Measurements from ENCODE around the gene FAM98B.

Gene FAM98B

DNA sequence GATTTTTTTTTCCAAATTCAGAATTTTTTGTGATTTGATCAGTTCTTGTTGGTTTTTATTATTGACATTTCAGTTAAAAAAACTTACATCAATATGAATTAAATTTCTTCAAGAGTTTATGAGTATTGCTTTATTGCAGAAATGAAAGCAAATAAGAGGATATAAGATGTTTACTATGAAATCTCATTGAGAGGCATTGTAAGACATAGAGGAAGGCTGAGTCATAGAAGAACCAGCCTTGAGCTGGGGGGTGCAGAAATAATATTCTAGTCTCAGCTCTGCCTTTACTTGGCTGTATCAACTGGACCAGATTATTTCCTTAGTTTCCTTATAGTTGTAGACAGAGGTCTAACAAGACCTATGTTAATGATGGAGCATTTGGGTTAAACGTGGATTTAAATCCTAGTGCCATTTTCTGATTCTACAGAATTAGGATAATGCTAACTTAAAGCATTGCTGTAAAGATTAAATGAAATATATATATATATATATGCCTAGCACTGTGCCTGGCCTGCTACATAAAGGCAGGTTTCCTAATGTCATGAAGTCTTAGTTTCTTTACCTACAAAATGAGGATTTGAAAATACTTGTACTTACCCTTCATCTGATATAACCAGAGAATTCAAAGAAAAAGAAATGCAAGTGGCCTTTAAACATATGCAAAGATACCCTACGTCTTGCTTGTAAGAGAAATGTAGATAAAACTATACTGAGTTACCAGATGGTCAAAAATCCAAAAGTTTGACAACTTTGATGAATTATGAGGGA, 7.3 kb downstream of the FAM98B start:
- DNase-seq = no peak

DNA sequence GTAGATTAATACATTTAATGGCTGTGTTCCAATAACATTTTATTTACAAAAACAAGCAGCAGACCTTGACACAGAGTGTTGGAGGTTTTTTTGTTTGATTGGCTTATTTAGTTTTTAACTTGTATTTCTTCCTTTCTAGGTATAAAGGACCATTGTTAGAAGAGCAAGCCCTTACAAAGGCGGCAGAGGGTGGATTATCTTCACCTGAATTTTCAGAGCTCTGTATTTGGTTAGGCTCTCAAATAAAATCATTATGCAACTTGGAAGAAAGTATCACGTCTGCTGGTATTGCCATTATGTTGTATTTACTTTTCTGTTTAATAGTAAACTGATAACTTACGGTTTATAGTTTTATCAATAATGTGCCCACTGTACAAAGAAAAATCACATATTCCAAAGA, 10.0 kb downstream of the FAM98B start:
- DNase-seq = no peak

DNA sequence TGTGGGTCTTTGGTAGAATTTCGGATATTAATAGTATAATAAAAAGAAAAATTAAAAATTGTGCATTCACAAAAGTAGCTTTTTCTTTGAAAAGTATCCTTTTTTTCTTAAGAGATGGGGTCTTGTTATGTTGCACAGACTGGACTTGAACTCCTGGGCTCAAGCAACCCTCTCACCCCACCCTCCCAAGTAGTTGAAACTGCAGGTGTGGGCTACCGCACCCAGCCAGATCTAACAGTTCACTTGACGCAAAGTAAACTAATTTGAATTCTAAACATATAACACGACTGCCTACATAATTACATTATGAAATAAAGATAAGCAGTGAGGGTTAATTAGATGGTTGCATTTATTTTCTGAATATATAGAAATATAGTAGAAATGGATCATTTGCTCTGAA, 10.7 kb downstream of the FAM98B start:
- no peak for DNase-seq

DNA sequence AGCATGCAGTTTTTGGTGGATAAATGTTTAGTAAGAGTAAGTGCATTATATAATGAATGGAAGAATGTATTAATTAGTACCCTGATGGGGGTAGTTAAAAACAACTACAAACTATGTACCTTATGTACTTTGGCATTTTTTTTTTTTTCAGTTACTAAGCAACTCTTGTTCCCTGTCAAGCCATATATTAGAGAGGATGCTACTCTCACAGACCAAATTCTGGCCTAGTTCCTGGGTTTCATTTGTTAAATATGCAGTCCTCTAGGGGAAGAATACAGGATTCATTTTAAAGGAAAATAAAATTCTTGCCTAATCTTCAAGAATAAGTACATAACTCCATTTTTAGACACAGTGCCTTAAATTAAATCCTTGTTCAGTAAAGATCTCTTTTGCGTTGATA, 16.9 kb downstream of the FAM98B start:
- no peak for DNase-seq

DNA sequence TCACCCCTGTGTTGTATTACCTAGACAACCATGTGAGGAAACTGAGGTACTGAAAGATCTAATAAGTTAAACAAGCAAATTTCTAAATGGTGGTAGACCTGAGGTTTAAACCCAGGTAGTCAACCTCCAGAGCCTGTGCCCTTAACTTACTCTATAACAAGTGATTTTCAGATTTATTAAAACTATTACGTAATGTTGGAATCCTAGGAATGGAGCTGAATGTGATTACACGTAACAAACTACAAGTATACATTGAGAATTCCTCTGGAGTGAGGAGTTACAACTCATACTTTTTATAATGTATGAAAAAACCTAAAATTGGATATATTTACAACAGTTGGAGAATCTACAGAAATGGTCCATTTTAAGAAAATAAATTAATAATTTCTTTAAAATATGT, 18.0 kb downstream of the FAM98B start:
- DNase-seq = no peak

DNA sequence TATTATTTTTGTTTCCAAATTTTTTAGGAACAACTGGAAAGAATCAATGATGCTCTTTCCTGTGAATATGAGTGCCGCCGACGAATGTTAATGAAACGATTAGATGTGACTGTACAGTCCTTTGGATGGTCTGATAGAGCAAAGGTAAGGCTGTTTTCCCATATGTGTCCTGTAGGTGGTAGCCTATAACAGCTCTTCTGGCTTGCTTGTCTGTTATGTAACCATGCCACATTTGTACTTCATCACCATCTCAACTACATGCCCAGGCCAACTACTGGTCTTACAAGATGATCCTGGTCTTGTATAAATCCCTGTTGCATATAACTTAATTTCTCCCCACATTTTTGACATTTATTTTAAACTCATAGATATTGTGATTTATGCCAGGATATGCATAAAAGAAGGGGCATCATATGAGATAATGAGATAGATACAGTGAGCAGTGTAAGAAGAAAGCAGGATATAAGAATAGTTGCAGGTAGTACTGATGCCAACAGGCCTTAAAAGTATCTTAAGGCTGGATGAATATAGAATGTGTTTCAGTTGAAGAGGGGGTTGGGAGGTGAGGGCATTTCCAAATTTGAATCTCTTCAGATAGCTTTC, 20.3 kb downstream of the FAM98B start:
- DNase-seq = no peak

DNA sequence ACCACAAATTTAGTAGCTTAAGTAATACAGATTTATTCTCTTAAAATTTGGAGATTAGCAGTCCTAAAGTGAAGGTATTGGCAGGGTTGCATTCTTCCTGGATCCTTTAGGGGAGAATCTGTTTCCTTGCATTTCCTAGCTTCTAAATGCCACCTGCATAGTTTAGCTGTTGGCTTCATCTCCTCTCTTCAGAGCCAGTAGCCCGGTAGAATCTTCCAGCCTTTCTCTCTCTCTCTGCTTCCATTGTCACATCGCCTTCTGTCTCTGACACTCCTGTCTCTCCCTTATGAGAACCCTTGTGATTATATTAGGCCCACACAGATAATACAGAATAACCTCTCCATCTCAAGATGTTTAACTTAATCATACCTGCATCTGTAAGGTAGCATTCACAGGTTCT, 21.4 kb downstream of the FAM98B start:
- DNase-seq = no peak

DNA sequence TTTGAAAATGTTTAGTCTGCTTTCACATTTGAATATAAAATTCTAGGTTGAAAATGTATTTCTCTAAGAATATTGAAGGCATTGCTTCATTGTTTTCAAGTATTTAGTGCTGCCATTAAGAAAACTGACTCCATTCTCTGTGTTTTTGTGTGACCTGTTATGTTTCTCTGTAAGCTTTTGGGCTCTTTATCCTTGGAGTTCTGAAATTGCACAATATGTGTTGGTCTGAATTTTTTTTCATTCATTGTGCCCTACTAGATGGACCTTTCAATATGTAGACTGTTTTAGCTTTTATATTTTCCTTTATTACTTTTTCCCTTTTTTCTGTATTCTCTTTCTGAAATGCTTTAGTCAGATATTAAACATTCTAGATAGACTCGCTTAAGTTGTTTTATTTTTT, 22.2 kb downstream of the FAM98B start:
- no peak for DNase-seq

DNA sequence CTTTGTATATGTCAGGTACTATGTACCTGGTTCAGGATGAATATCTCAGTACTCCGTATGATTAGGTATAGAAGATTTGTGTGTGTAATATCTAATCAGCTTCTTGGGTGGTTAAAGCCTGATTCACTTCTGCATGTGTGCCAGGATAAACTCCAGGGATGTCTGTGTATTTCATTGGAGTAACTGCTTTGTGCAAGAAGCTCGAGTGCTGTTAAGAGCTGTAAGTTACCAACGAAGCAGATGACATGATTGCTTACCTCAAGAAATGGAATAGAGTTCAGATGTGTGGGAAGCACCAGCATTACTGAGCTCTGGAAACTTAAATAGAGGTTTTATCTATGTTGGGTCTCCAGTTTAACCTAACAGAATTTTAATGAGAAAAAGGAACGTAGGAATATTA, 23.7 kb downstream of the FAM98B start:
- DNase-seq = no peak

DNA sequence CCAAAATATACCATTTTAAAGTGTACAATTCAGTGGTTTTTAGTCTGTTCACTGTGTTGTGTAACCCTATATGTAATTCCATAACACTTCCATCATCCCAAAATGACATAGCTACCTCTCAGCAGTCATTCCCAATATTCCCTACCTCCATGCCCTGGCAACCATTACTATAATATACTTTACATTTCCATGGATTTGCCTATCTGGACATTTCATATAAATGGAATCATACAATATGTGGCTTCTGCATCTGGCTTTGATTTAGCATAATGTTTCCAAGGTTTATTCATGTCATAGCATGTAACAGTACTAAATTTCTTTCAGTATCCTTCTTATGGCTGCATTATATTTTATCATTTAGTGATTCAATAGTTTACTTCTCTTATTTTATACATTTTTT, 25.3 kb downstream of the FAM98B start:
- DNase-seq = no peak

DNA sequence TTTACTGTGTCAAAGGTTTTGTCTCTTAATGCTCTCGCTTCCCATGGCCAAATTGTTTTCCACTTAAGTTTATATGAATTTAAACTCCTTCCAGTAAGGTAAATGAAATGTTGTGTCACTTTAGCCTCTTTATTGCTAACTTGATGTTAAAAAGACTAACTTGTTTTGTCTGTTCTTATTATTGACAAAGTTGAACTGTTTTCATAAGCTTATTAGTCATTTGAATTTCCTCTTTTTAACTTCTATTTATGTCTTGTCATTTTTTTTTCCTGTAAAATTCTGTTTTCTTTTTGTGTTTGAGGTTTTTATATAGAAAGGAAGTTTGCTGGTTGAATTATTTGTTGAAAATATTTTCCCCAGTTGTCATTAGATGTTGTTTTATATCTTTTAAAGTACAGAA, 25.8 kb downstream of the FAM98B start:
- no peak for DNase-seq

DNA sequence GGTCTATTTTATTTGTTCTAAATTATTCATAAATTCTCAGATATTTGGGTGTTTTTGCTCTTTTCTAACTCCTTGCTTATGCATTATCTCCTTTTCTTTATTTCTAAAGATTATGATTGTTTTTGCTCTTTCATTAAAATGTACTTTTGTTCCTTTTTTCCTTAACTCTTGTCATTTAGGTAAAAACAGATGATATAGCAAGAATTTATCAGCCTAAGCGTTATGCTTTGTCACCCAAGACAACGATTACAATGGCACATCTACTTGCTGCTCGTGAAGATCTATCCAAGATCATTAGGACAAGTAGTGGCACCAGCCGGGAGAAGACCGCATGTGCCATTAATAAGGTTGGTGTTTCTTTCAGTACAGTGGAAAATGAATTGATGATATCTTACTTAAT, 27.2 kb downstream of the FAM98B start:
- no peak for DNase-seq

DNA sequence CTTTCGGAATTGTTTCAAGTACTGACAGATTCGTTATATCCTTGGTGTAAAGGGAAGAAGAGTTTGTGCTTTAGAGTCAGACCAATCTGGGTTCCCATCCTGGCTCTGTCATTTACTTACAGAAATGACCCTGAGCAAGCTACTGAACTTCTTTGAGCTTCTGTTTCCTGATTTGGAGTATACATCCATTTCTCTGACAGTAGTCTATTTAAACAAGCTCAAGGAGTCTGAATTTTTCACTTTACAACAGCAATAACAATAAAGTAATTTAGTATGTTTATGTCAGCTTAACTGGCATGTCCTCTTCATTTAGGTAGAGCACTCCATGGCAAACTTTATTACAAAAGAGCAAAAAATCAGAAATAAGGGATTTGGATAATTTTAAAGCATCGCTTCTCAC, 27.8 kb downstream of the FAM98B start:
- no peak for DNase-seq

DNA sequence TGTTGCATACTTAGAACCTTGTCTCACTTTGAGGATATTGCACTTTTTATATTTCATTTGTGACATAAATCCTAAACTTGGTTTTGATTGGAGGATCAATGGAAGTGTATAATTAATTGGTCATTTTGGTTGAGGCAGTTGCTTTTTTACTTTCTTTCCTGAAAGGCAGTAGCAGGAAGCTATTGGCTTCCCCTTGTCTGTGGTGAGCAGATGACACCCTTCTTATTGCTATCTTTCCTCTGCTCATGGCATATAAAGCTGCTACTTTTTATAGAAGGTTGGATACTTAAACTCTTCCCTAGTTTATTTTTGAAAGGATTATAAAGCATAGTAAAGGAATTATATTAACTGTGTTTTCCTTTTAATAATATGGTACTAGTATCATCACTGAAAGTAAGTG, 28.6 kb downstream of the FAM98B start:
- DNase-seq = no peak

DNA sequence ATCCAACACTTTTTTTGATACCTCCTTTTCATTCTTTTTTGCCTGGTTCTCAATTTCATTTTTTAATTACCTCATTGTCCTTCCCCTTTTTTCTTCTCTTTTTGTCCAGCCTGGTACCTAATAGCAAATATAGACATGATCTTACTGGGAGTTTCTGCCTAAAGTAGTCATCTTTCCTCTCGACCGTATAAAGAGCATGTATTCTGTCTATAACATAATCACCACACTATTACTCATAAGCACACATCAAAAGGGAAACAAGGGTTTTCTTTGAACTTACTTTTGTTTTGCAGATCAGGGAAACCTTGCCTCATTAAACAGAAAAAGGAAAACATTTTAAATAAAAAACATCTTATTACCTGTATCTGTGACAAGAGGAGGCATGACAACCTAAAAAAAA, 33.0 kb downstream of the FAM98B start:
- DNase-seq = no peak

DNA sequence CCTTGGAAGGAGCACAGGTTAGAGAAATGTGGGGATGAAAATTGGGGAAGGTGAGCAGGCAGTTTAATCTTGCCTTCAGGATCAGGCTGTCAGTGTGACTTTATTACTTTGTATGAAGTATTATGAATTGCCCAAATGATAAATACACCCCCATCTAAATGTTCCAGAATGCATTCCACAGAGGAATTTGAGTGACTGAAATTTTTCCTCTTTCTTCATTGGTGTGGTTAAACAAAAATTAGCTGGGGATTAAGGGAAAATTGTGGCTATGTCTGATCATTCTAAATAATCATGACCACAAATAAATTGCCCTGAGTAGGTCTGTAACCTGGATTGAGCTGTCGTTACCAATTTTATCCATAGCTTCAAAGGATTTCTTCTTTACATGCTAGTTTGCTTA, 33.5 kb downstream of the FAM98B start:
- DNase-seq = no peak

DNA sequence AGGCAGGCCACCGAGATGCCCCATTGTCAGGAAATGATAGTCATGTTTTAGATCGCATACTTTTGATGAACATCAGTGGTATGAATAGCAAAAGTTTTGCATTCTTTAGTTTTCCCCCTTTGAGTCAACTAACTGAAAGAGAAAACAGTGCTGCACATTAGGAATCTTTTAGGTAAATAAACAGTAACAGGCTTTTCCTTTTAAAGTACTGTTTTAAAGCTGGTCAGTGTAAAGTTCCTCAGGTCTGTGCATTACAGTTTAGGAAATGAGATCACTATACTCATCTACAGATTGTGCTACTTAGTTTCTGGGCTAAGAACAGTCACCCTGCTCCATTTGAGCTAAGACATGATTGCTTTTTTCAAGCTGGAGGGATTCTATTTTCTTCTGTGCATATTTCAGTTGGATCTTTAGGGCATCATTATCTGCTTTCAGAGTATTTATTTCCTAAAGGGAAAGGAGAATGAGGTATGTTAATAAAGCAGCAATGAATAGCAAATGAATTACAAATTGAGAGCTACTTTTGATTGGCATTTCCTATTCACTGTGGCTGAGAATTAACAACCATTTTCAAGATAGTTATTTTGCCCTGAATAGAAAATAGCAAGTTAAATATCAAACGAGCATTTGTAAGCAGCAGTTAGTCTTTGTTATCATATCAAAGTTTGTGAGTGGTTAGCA, 36.5 kb downstream of the FAM98B start:
- no peak for DNase-seq

DNA sequence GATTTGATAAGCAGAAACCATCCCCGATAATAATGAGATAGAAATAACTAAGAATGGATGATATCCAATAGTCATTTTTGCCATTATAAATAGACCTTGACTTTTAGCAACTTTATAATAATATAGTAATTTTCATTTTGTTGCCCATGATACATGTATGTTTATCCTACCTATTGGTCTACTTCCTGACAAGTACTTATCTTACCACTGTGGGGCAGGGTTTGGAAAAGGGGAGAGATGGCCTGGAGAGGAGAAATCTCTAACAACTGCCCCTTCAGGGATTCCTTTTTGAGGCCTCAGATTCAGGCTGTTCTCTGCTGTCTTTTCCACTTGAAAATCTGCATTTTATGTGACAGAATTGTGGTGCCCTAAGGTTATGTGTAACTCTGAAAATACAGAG, 42.2 kb downstream of the FAM98B start:
- DNase-seq = no peak

DNA sequence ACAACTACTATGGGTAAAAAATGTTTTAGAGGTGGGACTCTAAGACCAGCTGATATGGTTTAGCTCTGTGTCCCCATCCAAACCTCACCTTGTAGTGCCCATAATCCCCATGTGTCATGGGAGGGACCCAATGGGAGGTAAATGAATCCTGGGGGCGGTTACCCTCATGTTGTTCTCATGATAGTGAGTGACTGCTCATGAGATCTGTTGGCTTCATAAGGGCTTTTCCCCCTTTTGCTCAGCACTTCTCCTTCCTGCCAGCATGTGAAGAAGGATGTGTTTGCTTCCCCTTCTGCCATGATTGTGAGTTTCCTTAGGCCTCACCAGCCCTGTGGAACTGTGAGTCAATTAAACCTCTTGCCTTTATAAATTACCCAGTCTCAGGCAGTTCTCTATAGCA, 45.7 kb downstream of the FAM98B start:
- DNase-seq = no peak

DNA sequence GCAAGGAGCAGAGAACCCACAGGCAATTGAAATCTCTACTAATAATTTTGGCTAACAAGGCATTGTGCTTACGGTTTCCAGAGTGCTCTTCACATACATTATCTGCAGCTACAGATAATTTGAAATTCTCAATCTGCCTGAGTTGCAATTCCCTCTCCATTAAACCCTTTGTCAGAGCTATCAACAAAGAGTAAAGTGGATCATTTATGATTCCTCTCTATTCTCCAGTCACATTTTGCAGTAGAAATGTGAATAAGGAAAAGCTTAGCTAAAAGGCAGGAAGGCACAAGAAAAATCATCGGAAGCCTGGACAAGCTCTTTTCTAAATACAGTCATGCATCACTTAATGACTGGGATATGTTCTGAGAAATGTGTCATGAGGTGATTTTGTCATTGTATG, 49.6 kb downstream of the FAM98B start:
- no peak for DNase-seq

DNA sequence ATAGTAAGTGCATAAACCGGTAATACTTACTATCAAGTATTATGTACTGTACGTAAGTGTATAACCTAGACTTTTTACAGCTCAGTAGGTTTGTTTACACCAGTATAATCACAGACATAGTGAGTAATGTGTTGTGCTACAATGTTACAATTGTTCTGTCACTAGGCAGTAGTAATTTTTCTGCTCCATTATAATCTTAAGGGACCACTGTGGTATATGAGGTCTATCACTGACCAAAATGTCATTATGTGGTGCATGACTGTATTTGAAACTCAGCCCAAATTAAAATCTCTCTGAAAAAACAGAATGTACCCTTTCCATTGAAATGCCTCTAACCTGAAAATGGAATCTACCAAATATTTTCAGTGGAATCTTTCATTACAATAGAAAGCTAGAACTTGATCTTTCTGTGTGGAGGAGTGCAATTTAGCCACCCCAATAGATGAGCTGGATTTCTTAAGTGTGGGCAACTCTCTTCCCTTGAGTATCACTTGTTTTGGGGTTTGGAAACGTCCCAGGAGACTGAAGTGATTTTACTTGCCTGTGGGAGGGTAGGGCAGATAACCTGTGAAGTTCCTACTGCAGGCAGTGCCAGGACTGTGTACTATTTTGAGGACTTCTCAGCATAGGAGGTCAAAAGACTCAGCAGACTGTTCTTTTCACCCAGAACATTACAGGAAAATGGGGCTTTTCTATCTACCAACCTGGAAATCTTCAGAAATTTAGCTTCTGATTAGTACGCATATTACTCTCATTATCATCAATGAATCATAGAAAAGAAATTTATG, 50.9 kb downstream of the FAM98B start:
- no peak for DNase-seq

DNA sequence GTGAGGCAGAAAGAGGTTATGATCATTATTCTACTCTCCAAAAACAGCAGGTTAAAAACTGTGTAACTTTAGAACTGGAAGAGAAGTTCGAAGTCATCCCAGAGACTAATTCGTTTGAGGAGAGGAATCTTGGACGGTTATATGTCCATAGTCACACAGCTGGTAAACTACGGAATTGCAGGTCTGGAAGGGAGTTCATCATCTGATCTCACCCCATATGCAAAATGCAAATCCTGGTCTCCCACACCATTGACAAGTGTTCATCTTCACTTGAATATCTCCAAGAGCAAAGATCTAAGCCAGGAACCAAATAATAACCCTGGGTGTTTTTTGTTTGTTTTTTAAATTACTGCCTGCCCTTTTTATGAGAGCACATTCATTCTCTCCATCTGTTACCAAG, 53.1 kb downstream of the FAM98B start:
- DNase-seq = no peak

DNA sequence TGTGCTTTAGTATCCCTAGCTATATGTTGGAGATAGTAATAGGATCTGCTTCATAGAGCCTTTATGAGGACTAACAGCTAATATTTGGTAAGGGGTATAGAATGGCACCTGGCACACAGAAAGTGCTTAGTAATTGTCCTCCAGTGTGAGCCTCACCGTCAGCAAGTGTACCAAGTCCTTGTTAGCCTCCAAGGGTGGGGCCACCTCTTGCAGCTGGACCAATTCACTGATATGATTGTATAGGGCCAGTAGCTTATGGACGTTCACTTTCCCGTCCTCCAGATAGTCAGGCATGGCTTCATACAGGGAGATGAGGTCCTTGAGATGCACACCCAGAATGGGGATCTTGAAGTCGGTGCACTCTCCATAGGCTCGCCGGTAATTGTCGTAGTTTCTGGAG, 53.6 kb downstream of the FAM98B start:
- DNase-seq = no peak

DNA sequence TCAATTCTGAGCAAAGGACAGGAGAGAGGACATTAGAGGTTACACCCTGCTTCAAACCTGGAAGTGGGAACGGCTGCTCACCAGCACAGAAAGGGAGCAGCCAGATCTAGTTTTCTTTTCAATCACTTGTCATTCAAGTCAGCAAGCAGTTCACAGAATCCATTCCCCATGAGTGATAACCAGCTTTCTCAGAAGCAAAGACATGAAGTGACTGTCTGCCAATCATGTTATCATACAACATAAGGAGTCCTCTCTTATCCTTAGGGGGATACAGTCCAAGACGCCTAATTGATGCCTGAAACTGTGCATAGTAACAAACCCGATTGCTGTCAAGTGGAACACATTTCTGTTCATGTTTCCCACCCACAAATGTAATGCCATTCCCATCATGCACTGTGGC, 54.7 kb downstream of the FAM98B start:
- DNase-seq = no peak

Data from activated CD8-positive, alpha-beta memory T cell treated with anti-CD3 and anti-CD28 coated beads, Interleukin-2, amount 50 U/mL, for 48 hours (primary cell).